K562 (cell line): ENCODE measurements around the gene IL15. TPM values are rescaled to one million over a fixed set of nuclear protein-coding genes. Genes with fewer than 3 reads are reported as not detected.

Experiments
- ATAC-seq: fragments of 200-7000 bp; cut with Tn5 transposase; 3 replicates; pipeline ENCODE4 v1.9.1; 2020; ENCODE audit warnings: moderate library complexity
- BruUV-seq: library from RNA; stranded (reverse); fragments of 400-500 nt; replicated peaks from 2 replicates; lab custom pipeline; 2021; lab: Mats Ljungman, UMichigan
- CTCF ChIA-PET: fragments of 300-600 bp; formaldehyde crosslinking; extraction: SDS; loops from one replicate; lab custom pipeline; 2021; ENCODE audit warnings: low intra/inter-chr PET ratio; lab: Yijun Ruan, JAX
- POLR2A ChIA-PET: fragments of 300-600, 350-650 bp; sonication (Branson Sonifier 250); formaldehyde crosslinking; extraction: SDS; loops from one replicate; lab custom pipeline; 2021; ENCODE audit warnings: antibody characterized with exemption, inconsistent platforms; lab: Yijun Ruan, JAX
- DNase-seq, 4 experiments: peaks; one replicate each; pipeline versions ENCODE4 v3.0.0 to v3.0.0-alpha.2; 2011 to 2018; ENCODE audit warnings: low spot score in 3 of 4, mixed read lengths in 3 of 4; ENCODE audit errors: extremely low read depth in 1 of 4
- FAIRE-seq: peaks from 2 replicates; lab custom pipeline; 2011; peaks lifted over from hg19 to GRCh38; lab: Jason Lieb, UNC
- H2AFZ ChIP-seq: 2 replicates; pipeline ENCODE4 v1.6.0; 2011; ENCODE audit warnings: low read depth, low read length, control low read depth, inconsistent platforms
- H3K27ac ChIP-seq: fragments of 200-600 bp; 3 replicates; pipeline ENCODE4 v1.8.0; 2011; ENCODE audit warnings: low read depth, mild to moderate bottlenecking, control low read depth, inconsistent platforms, low read length, moderate library complexity, mixed read lengths; ENCODE audit errors: extremely low read depth
- H3K27me3 ChIP-seq, 2 experiments: fragments of 300-600 bp in 1 of 2; 2 replicates in 1 of 2; 3 replicates in 1 of 2; pipeline versions ENCODE4 v1.6.0 to v1.8.0; 2011; ENCODE audit warnings: inconsistent platforms in 2 of 2, low read length in 2 of 2, mild to moderate bottlenecking in 1 of 2, mixed read lengths in 1 of 2, moderate library complexity in 1 of 2; ENCODE audit not compliant: control insufficient read depth in 2 of 2, insufficient read depth in 2 of 2
- H3K36me3 ChIP-seq: fragments of 300-600 bp; 3 replicates; pipeline ENCODE4 v1.8.0; 2011; ENCODE audit warnings: mild to moderate bottlenecking, low read length, inconsistent platforms; ENCODE audit not compliant: control insufficient read depth, insufficient read depth
- H3K4me1 ChIP-seq, 2 experiments: fragments of 200-600 bp in 1 of 2; replicated peaks in 1 of 2; 2 replicates in 1 of 2; 3 replicates in 1 of 2; pipeline versions ENCODE4 v1.5.1 to v1.8.0; 2011; ENCODE audit warnings: inconsistent platforms in 2 of 2, low read length in 2 of 2, mild to moderate bottlenecking in 1 of 2, mixed read lengths in 1 of 2, moderate library complexity in 1 of 2; ENCODE audit not compliant: control insufficient read depth in 2 of 2, insufficient read depth in 2 of 2
- H3K4me2 ChIP-seq: 2 replicates; pipeline ENCODE4 v1.6.1; 2011; ENCODE audit warnings: low read length, control low read depth, inconsistent platforms, mixed read lengths; ENCODE audit not compliant: insufficient read depth
- H3K4me3 ChIP-seq: fragments of 200-600 bp; sonication (generic), shearing (Covaris generic); 2 replicates; pipeline ENCODE4 v1.5.1; 2016; ENCODE audit warnings: control low read depth, inconsistent platforms
- H3K79me2 ChIP-seq: fragments of 200-600 bp; 3 replicates; pipeline ENCODE4 v1.8.0; 2011; ENCODE audit warnings: low read length, inconsistent platforms; ENCODE audit not compliant: control insufficient read depth, insufficient read depth
- H3K9ac ChIP-seq, 2 experiments: 2 replicates each; pipeline versions ENCODE4 v1.6.0 to v1.6.1; 2011; ENCODE audit warnings: low read depth in 2 of 2, low read length in 2 of 2, control low read depth in 1 of 2, inconsistent platforms in 1 of 2, mild to moderate bottlenecking in 1 of 2, mixed read lengths in 1 of 2; ENCODE audit not compliant: insufficient read depth in 1 of 2
- H3K9me1 ChIP-seq: one replicate; pipeline ENCODE4 v1.6.0; 2011; ENCODE audit warnings: inconsistent platforms, mild to moderate bottlenecking, low read length, moderate library complexity; ENCODE audit not compliant: control insufficient read depth, insufficient read depth
- H3K9me3 ChIP-seq: replicated peaks from 2 replicates; pipeline ENCODE4 v1.5.1; 2011; ENCODE audit warnings: low read depth, low read length, inconsistent platforms; ENCODE audit not compliant: control insufficient read depth, insufficient read depth
- H4K20me1 ChIP-seq: replicated peaks from 2 replicates; pipeline ENCODE4 v1.6.1; 2011; ENCODE audit warnings: low read length, inconsistent platforms, mixed read lengths; ENCODE audit not compliant: control insufficient read depth, insufficient read depth
- BDP1 ChIP-seq: IDR thresholded peaks from 3 replicates; pipeline ENCODE4 v1.6.1; 2011; ENCODE audit not compliant: insufficient read length, insufficient read depth
- BRD4 ChIP-seq: fragments of 200-600 bp; sonication (generic); IDR thresholded peaks from 2 replicates; pipeline ENCODE4 v1.6.1; 2017; ENCODE audit warnings: inconsistent platforms
- CHD1 ChIP-seq: fragments of 200-600 bp; sonication (generic); IDR thresholded peaks from one replicate; pipeline ENCODE4 v1.6.1; 2012; ENCODE audit warnings: mild to moderate bottlenecking, moderate library complexity, low read length, inconsistent platforms
- NFRKB ChIP-seq: fragments of 450-650 bp; IDR thresholded peaks from 2 replicates; pipeline ENCODE4 v1.6.1; 2016; ENCODE audit warnings: low read depth
- NFXL1 ChIP-seq: fragments of 450-650 bp; formaldehyde crosslinking; IDR thresholded peaks from 2 replicates; pipeline ENCODE4 v1.4.0; 2021; ENCODE audit warnings: mild to moderate bottlenecking
- SLC30A9 ChIP-seq: fragments of 250-450 bp; sonication (Bioruptor Pico); IDR thresholded peaks from 2 replicates; pipeline ENCODE4 v1.8.0; 2022; ENCODE audit warnings: mild to moderate bottlenecking, moderate library complexity
- TAF7 ChIP-seq: fragments of 450-650 bp; IDR thresholded peaks from 2 replicates; pipeline ENCODE4 v1.6.1; 2016; ENCODE audit warnings: missing genetic modification characterization, missing compliant biosample characterization
- THRAP3 ChIP-seq: fragments of 450-650 bp; IDR thresholded peaks from 2 replicates; pipeline ENCODE4 v1.6.1; 2016; ENCODE audit warnings: mild to moderate bottlenecking, inconsistent platforms, borderline replicate concordance
- WGBS: fragments of 100-300 bp; shearing (Covaris generic); methylation state at CpG from one replicate; pipeline ENCODE4 v1.1.6; 2016; ENCODE audit warnings: low coverage, mixed read lengths; ENCODE audit not compliant: insufficient coverage; ENCODE audit errors: missing lambda C conversion rate; 5-methylcytosine and 5-hydroxymethylcytosine counted together
- in situ Hi-C: fragments of 300-500 bp; cut with MboI; formaldehyde crosslinking; loops from 4 replicates; pipeline ENCODE4 v1.15.0; 2018; ENCODE audit warnings: inconsistent platforms, mixed read lengths
- intact Hi-C: fragments of 100-400 bp; cut with micrococcal nuclease; formaldehyde crosslinking; loops from 2 replicates; pipeline ENCODE4 v1.14.2; 2022
- polyA plus RNA-seq, 8 experiments: library from polyadenylated mRNA; depleted of rRNA in 4 of 8; stranded (reverse) in 5 of 8; unstranded in 3 of 8; fragments of >200 nt; fragmentation: Nextera tagmentation in 2 of 8; fragmentation: Illumina TruSeq in 1 of 8; extraction: Ambion mirVana in 2 of 8; extraction: Trizol in 1 of 8; gene quantifications; 2 replicates each; pipeline versions ENCODE4 v1.2.1 to v1.2.3, GENCODE V29; 2011 to 2014; ENCODE audit warnings: inconsistent platforms in 1 of 8, missing spikeins in 1 of 8
- total RNA-seq, 7 experiments: library from RNA; depleted of rRNA in 6 of 7; stranded (reverse); fragments of >200 nt in 6 of 7; fragmentation: Illumina TruSeq in 2 of 7; extraction: Trizol in 2 of 7; gene quantifications; 2 replicates each; pipeline versions ENCODE4 v1.2.1 to v1.2.3, GENCODE V29; 2011 to 2021; ENCODE audit warnings: low replicate concordance in 1 of 7
- TF ChIP-seq, protein P1 (sequence below): fragments of 200-400 bp; formaldehyde crosslinking; IDR thresholded peaks from 2 replicates; pipeline ENCODE4 v1.6.1; 2017; ENCODE audit warnings: mild to moderate bottlenecking, low read depth, low read length, moderate library complexity
- TF ChIP-seq, protein P2 (sequence below): fragments of 150-350 bp; conservative IDR thresholded peaks from 2 replicates; pipeline ENCODE4 v1.6.1; 2014; ENCODE audit warnings: low read length
- TF ChIP-seq, protein P3 (sequence below): sonication (generic); formaldehyde crosslinking; IDR thresholded peaks from 2 replicates; pipeline ENCODE4 v1.8.0; 2022; ENCODE audit warnings: missing genetic modification reagents, mild to moderate bottlenecking, borderline replicate concordance
- TF ChIP-seq, protein P4 (sequence below): sonication (generic); formaldehyde crosslinking; IDR thresholded peaks from 2 replicates; pipeline ENCODE4 v1.8.1; 2022; ENCODE audit warnings: missing genetic modification reagents

The IL15 gene
- total and polyA plus RNA-seq, 9 of the 15 experiments (the other 6 are each of a cell fraction or from before 2014, with no cell fraction given), result 0.13 to 0.50 (median 0.34) TPM

DNA sequence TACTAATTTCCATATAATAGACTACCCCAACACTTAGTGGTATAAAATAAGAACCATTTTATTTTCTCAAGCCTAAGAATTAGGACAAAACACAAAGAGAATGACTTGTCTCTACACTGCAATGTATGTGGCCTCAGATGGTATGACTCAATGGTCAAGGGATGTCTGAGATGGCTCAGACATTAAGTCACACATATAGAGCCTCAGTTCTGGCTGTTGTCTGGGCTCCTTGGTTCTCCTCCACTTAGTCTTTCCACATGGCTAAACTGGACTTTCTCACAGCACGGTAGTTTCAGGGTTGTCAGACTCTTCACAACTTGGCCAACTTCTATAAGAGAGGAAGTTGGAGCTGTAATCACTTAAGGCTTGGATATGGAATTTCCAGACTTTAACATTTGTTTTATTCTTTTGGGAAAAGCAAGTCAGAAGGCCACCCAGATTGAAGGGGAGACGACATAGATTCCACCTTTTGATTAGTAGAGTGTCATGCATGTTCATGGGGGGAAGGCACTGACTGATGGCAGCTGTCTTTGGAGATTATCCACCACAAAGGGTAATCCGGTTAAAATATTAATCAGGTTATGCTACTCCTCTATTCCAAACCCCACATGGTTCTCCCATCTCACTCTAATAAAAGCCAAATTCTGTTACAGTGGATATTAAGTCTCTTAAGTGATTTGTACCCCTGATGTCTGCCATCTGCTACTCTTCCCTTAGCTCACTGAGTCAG, 9.4 kb downstream of the IL15 start:
- H3K4me2 ChIP-seq, result no peak overlapping the region
- TF ChIP-seq, protein P1, sequence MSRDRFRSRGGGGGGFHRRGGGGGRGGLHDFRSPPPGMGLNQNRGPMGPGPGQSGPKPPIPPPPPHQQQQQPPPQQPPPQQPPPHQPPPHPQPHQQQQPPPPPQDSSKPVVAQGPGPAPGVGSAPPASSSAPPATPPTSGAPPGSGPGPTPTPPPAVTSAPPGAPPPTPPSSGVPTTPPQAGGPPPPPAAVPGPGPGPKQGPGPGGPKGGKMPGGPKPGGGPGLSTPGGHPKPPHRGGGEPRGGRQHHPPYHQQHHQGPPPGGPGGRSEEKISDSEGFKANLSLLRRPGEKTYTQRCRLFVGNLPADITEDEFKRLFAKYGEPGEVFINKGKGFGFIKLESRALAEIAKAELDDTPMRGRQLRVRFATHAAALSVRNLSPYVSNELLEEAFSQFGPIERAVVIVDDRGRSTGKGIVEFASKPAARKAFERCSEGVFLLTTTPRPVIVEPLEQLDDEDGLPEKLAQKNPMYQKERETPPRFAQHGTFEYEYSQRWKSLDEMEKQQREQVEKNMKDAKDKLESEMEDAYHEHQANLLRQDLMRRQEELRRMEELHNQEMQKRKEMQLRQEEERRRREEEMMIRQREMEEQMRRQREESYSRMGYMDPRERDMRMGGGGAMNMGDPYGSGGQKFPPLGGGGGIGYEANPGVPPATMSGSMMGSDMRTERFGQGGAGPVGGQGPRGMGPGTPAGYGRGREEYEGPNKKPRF, result no peak
- TF ChIP-seq, protein P2, sequence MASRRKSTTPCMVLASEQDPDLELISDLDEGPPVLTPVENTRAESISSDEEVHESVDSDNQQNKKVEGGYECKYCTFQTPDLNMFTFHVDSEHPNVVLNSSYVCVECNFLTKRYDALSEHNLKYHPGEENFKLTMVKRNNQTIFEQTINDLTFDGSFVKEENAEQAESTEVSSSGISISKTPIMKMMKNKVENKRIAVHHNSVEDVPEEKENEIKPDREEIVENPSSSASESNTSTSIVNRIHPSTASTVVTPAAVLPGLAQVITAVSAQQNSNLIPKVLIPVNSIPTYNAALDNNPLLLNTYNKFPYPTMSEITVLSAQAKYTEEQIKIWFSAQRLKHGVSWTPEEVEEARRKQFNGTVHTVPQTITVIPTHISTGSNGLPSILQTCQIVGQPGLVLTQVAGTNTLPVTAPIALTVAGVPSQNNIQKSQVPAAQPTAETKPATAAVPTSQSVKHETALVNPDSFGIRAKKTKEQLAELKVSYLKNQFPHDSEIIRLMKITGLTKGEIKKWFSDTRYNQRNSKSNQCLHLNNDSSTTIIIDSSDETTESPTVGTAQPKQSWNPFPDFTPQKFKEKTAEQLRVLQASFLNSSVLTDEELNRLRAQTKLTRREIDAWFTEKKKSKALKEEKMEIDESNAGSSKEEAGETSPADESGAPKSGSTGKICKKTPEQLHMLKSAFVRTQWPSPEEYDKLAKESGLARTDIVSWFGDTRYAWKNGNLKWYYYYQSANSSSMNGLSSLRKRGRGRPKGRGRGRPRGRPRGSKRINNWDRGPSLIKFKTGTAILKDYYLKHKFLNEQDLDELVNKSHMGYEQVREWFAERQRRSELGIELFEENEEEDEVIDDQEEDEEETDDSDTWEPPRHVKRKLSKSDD, result no peak
- TF ChIP-seq, protein P3, sequence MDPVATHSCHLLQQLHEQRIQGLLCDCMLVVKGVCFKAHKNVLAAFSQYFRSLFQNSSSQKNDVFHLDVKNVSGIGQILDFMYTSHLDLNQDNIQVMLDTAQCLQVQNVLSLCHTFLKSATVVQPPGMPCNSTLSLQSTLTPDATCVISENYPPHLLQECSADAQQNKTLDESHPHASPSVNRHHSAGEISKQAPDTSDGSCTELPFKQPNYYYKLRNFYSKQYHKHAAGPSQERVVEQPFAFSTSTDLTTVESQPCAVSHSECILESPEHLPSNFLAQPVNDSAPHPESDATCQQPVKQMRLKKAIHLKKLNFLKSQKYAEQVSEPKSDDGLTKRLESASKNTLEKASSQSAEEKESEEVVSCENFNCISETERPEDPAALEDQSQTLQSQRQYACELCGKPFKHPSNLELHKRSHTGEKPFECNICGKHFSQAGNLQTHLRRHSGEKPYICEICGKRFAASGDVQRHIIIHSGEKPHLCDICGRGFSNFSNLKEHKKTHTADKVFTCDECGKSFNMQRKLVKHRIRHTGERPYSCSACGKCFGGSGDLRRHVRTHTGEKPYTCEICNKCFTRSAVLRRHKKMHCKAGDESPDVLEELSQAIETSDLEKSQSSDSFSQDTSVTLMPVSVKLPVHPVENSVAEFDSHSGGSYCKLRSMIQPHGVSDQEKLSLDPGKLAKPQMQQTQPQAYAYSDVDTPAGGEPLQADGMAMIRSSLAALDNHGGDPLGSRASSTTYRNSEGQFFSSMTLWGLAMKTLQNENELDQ (CRISPR knock-in tag), result no peak
- TF ChIP-seq CHD1 (no peak), NFXL1 (CRISPR knock-in tag) (no peak), THRAP3 (no peak), NFRKB (no peak), BDP1 (no peak), TAF7 (tag) (no peak), BRD4 (no peak), SLC30A9 (CRISPR knock-in tag) (no peak)
- TF ChIP-seq, protein P4, sequence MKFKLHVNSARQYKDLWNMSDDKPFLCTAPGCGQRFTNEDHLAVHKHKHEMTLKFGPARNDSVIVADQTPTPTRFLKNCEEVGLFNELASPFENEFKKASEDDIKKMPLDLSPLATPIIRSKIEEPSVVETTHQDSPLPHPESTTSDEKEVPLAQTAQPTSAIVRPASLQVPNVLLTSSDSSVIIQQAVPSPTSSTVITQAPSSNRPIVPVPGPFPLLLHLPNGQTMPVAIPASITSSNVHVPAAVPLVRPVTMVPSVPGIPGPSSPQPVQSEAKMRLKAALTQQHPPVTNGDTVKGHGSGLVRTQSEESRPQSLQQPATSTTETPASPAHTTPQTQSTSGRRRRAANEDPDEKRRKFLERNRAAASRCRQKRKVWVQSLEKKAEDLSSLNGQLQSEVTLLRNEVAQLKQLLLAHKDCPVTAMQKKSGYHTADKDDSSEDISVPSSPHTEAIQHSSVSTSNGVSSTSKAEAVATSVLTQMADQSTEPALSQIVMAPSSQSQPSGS (CRISPR knock-in tag), result no peak

More for the DNA sequence above, 9.4 kb downstream of the IL15 start:
- in situ Hi-C loops (no loop called here), intact Hi-C loops (no loop called here)
- ATAC-seq (no peak), DNase-seq (no peak), FAIRE-seq (no peak)
- H3K9ac ChIP-seq, result no peak overlapping the region
- H3K36me3 ChIP-seq, result no peaks in the 10 kb centered on the region
- H3K27ac ChIP-seq, result no peak overlapping the region
- no peaks in the 10 kb centered on the region for H3K27me3 ChIP-seq
- ChIA-PET CTCF (no interaction called here), POLR2A (no interaction called here)
- H3K4me1 ChIP-seq, result no peaks in the 10 kb centered on the region
- H3K4me3 ChIP-seq, result no peak overlapping the region
- WGBS, result 3% methylated on average over 3 of the region's 3 CpGs
- H3K79me2 ChIP-seq, result no peaks in the 10 kb centered on the region
- no TSS peak for BruUV-seq
- H2AFZ ChIP-seq, result no peak overlapping the region
- H3K9me3 ChIP-seq, result no peaks in the 10 kb centered on the region
- H4K20me1 ChIP-seq, result no peaks in the 10 kb centered on the region
- H3K9me1 ChIP-seq, result no peaks in the 10 kb centered on the region
